ENCODE results near the gene CCDC154.

- TF ChIP-seq CTCF (IDR thresholded peaks at IDR 0.05) (no peak), EZH2 (IDR thresholded peaks at IDR 0.05; ENCODE audit: borderline replicate concordance, insufficient read depth, low read depth, low read length, poor library complexity, severe bottlenecking) (no peak)
These were observed 10.2 kb upstream of the CCDC154 start for GRCh38 chr16:1454561-1454960.
